HepG2 (cell line): ENCODE data around the gene ARVCF. TPM values are rescaled to one million over a fixed set of nuclear protein-coding genes. Genes with fewer than 3 reads are reported as not detected.

Experiments used
- SOX6 ChIP-seq, 2 experiments: fragments of 450-650 bp in 1 of 2; sonication (generic) in 1 of 2; formaldehyde crosslinking in 1 of 2; IDR thresholded peaks; 2 replicates each; pipeline versions ENCODE4 v1.4.0 to v1.6.1; 2017 to 2020; ENCODE audit warnings: antibody characterized with exemption in 1 of 2, mild to moderate bottlenecking in 1 of 2, missing genetic modification reagents in 1 of 2
- ZNF264 ChIP-seq: sonication (generic); formaldehyde crosslinking; IDR thresholded peaks from 2 replicates; pipeline ENCODE4 v1.4.0; 2020; ENCODE audit warnings: missing genetic modification reagents
- ZNF350 ChIP-seq: sonication (generic); formaldehyde crosslinking; IDR thresholded peaks from 2 replicates; pipeline ENCODE4 v1.4.0; 2020; ENCODE audit warnings: mild to moderate bottlenecking, low read depth, missing genetic modification reagents, borderline replicate concordance
- ZNF772 ChIP-seq: sonication (generic); formaldehyde crosslinking; IDR thresholded peaks from 2 replicates; pipeline ENCODE4 v1.5.0; 2020; ENCODE audit warnings: mild to moderate bottlenecking, missing genetic modification reagents
- polyA plus RNA-seq, 8 experiments: library from polyadenylated mRNA; depleted of rRNA in 3 of 8; stranded (reverse) in 7 of 8; unstranded in 1 of 8; fragments of >200 nt; fragmentation: Illumina TruSeq in 4 of 8; extraction: Trizol in 4 of 8; gene quantifications; 2 replicates each; pipeline versions ENCODE4 v1.2.1 to v1.2.3, GENCODE V29; 2011 to 2016; ENCODE audit warnings: low read depth in 4 of 8, missing spikeins in 1 of 8, mixed read lengths in 1 of 8; ENCODE audit not compliant: insufficient read depth in 1 of 8
- total RNA-seq, 5 experiments: library from RNA; depleted of rRNA; stranded (reverse); fragments of >200 nt; fragmentation: Illumina TruSeq; extraction: Trizol; gene quantifications; 2 replicates each; pipeline ENCODE4 v1.2.3, GENCODE V29; 2016; ENCODE audit warnings: low read depth in 1 of 5
- TF ChIP-seq, protein P1 (sequence below), 2 experiments: sonication (generic) in 1 of 2; formaldehyde crosslinking in 1 of 2; IDR thresholded peaks; 2 replicates each; pipeline versions ENCODE4 v1.5.1 to v1.6.1; 2011 to 2020; ENCODE audit warnings: borderline replicate concordance in 1 of 2, low read depth in 1 of 2, low read length in 1 of 2, mild to moderate bottlenecking in 1 of 2, missing genetic modification reagents in 1 of 2, moderate library complexity in 1 of 2
- TF ChIP-seq, protein P2 (sequence below): sonication (generic); formaldehyde crosslinking; IDR thresholded peaks from 2 replicates; pipeline ENCODE4 v1.8.1; 2023; ENCODE audit warnings: mild to moderate bottlenecking, missing genetic modification reagents
- TF ChIP-seq, protein P3 (sequence below): sonication (generic); formaldehyde crosslinking; IDR thresholded peaks from 2 replicates; pipeline ENCODE4 v1.8.1; 2022; ENCODE audit warnings: low read depth, mild to moderate bottlenecking, missing genetic modification reagents
- TF ChIP-seq, protein P4 (sequence below): sonication (generic); formaldehyde crosslinking; IDR thresholded peaks from 2 replicates; pipeline ENCODE4 v1.8.1; 2023; ENCODE audit warnings: missing genetic modification reagents, mild to moderate bottlenecking, borderline replicate concordance
- TF ChIP-seq, protein P5 (sequence below): sonication (generic); formaldehyde crosslinking; IDR thresholded peaks from 2 replicates; pipeline ENCODE4 v1.4.0; 2020; ENCODE audit warnings: mild to moderate bottlenecking, low read depth, missing genetic modification reagents
- TF ChIP-seq, protein P6 (sequence below): sonication (generic); formaldehyde crosslinking; IDR thresholded peaks from 2 replicates; pipeline ENCODE4 v1.4.0; 2020; ENCODE audit warnings: missing genetic modification reagents

ARVCF gene
- total and polyA plus RNA-seq, 2 of the 13 experiments (the other 11 are each of a cell fraction or from before 2014, with no cell fraction given), result 16.4 to 17.7 TPM

DNA sequence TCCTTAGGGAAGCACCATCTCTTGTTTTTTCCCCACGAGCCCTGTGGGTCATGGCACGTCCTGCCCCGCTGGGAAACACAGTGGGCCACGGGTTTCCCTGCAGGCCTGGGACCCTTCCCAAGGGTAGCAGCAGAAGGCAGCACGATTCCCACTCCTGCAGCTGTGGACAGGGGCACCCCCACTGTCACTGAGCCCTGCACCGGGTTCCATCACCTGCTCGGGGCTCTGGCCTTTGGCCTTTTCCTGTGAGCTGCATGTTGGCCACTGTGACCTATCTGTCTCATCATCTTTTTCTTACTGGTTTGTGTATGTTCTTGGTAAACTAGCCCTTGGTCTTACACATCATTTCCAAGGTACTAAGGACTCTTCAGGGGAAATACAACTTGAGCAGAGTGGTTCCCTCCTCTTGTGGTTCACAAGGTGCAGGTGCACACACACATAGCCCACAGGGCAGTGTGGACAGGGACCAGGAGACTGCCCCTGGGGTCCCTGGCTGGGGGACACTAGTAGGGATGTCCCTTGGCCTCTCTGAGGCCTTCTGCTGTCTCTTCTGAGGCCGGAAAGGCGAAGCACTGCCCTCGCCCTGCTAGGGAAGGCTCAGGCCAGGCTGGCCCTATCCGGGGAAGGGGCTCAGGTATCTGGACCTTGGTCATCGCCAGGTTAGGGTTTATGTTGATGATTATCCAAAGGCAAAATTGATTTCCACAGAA is 56.0 kb downstream of the ARVCF start (continued):
- TF ChIP-seq, protein P1, sequence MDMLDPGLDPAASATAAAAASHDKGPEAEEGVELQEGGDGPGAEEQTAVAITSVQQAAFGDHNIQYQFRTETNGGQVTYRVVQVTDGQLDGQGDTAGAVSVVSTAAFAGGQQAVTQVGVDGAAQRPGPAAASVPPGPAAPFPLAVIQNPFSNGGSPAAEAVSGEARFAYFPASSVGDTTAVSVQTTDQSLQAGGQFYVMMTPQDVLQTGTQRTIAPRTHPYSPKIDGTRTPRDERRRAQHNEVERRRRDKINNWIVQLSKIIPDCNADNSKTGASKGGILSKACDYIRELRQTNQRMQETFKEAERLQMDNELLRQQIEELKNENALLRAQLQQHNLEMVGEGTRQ (IDR thresholded peaks at IDR 0.05; ENCODE audit: low read depth, low read length), result no peak
- TF ChIP-seq, protein P1 (CRISPR knock-in tag; IDR thresholded peaks at IDR 0.05; ENCODE audit: borderline replicate concordance), result no peak
- TF ChIP-seq ZNF350 (CRISPR knock-in tag) (no peak; the same call in 1 of the 2 replicates), ZNF264 (CRISPR knock-in tag) (no peak), SOX6 (IDR thresholded peaks at IDR 0.05) (no peak), SOX6 (CRISPR knock-in tag; IDR thresholded peaks at IDR 0.05) (no peak), ZNF772 (CRISPR knock-in tag) (no peak)
- TF ChIP-seq, protein P2, sequence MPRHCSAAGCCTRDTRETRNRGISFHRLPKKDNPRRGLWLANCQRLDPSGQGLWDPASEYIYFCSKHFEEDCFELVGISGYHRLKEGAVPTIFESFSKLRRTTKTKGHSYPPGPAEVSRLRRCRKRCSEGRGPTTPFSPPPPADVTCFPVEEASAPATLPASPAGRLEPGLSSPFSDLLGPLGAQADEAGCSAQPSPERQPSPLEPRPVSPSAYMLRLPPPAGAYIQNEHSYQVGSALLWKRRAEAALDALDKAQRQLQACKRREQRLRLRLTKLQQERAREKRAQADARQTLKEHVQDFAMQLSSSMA (CRISPR knock-in tag), result no peak
- TF ChIP-seq, protein P3, sequence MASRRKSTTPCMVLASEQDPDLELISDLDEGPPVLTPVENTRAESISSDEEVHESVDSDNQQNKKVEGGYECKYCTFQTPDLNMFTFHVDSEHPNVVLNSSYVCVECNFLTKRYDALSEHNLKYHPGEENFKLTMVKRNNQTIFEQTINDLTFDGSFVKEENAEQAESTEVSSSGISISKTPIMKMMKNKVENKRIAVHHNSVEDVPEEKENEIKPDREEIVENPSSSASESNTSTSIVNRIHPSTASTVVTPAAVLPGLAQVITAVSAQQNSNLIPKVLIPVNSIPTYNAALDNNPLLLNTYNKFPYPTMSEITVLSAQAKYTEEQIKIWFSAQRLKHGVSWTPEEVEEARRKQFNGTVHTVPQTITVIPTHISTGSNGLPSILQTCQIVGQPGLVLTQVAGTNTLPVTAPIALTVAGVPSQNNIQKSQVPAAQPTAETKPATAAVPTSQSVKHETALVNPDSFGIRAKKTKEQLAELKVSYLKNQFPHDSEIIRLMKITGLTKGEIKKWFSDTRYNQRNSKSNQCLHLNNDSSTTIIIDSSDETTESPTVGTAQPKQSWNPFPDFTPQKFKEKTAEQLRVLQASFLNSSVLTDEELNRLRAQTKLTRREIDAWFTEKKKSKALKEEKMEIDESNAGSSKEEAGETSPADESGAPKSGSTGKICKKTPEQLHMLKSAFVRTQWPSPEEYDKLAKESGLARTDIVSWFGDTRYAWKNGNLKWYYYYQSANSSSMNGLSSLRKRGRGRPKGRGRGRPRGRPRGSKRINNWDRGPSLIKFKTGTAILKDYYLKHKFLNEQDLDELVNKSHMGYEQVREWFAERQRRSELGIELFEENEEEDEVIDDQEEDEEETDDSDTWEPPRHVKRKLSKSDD (CRISPR knock-in tag), result no peak
- TF ChIP-seq, protein P4, sequence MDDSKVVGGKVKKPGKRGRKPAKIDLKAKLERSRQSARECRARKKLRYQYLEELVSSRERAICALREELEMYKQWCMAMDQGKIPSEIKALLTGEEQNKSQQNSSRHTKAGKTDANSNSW (CRISPR knock-in tag), result no peak
- TF ChIP-seq, protein P5, sequence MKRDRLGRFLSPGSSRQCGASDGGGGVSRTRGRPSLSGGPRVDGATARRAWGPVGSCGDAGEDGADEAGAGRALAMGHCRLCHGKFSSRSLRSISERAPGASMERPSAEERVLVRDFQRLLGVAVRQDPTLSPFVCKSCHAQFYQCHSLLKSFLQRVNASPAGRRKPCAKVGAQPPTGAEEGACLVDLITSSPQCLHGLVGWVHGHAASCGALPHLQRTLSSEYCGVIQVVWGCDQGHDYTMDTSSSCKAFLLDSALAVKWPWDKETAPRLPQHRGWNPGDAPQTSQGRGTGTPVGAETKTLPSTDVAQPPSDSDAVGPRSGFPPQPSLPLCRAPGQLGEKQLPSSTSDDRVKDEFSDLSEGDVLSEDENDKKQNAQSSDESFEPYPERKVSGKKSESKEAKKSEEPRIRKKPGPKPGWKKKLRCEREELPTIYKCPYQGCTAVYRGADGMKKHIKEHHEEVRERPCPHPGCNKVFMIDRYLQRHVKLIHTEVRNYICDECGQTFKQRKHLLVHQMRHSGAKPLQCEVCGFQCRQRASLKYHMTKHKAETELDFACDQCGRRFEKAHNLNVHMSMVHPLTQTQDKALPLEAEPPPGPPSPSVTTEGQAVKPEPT (CRISPR knock-in tag), result no peak
- TF ChIP-seq, protein P6, sequence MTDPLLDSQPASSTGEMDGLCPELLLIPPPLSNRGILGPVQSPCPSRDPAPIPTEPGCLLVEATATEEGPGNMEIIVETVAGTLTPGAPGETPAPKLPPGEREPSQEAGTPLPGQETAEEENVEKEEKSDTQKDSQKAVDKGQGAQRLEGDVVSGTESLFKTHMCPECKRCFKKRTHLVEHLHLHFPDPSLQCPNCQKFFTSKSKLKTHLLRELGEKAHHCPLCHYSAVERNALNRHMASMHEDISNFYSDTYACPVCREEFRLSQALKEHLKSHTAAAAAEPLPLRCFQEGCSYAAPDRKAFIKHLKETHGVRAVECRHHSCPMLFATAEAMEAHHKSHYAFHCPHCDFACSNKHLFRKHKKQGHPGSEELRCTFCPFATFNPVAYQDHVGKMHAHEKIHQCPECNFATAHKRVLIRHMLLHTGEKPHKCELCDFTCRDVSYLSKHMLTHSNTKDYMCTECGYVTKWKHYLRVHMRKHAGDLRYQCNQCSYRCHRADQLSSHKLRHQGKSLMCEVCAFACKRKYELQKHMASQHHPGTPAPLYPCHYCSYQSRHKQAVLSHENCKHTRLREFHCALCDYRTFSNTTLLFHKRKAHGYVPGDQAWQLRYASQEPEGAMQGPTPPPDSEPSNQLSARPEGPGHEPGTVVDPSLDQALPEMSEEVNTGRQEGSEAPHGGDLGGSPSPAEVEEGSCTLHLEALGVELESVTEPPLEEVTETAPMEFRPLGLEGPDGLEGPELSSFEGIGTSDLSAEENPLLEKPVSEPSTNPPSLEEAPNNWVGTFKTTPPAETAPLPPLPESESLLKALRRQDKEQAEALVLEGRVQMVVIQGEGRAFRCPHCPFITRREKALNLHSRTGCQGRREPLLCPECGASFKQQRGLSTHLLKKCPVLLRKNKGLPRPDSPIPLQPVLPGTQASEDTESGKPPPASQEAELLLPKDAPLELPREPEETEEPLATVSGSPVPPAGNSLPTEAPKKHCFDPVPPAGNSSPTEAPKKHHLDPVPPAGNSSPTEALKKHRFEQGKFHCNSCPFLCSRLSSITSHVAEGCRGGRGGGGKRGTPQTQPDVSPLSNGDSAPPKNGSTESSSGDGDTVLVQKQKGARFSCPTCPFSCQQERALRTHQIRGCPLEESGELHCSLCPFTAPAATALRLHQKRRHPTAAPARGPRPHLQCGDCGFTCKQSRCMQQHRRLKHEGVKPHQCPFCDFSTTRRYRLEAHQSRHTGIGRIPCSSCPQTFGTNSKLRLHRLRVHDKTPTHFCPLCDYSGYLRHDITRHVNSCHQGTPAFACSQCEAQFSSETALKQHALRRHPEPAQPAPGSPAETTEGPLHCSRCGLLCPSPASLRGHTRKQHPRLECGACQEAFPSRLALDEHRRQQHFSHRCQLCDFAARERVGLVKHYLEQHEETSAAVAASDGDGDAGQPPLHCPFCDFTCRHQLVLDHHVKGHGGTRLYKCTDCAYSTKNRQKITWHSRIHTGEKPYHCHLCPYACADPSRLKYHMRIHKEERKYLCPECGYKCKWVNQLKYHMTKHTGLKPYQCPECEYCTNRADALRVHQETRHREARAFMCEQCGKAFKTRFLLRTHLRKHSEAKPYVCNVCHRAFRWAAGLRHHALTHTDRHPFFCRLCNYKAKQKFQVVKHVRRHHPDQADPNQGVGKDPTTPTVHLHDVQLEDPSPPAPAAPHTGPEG, result no peak
